Activated naive CD4-positive, alpha-beta T cell treated with anti-CD3 and anti-CD28 coated beads for 36 hours (primary cell): ENCODE data around the gene DCANP1. TPM values are rescaled to one million over a fixed set of nuclear protein-coding genes. Genes with fewer than 3 reads are reported as not detected.

Experiments used
- CTCF ChIA-PET: fragments of 350-600 bp; sonication (Branson Sonifier 250); formaldehyde crosslinking; loops from one replicate; lab custom pipeline; 2021; ENCODE audit warnings: antibody characterized with exemption; lab: Charles Lee
- DNase-seq: peaks from one replicate; pipeline ENCODE4 v3.0.0-alpha.2; 2020
- H3K27ac Mint-ChIP-seq: one replicate; pipeline ENCODE4 v1.8.0; 2021; ENCODE audit warnings: mild to moderate bottlenecking, mixed read lengths
- H3K27me3 Mint-ChIP-seq: one replicate; pipeline ENCODE4 v1.8.0; 2021; ENCODE audit warnings: low read depth, mixed read lengths
- H3K36me3 Mint-ChIP-seq: one replicate; pipeline ENCODE4 v1.8.0; 2021; ENCODE audit warnings: low read depth, mixed read lengths
- H3K4me1 Mint-ChIP-seq: one replicate; pipeline ENCODE4 v1.8.0; 2021; ENCODE audit warnings: low read depth, mixed read lengths
- H3K4me3 Mint-ChIP-seq: one replicate; pipeline ENCODE4 v1.8.0; 2021; ENCODE audit warnings: mild to moderate bottlenecking, moderate library complexity, mixed read lengths
- H3K9me3 Mint-ChIP-seq: one replicate; pipeline ENCODE4 v1.8.0; 2021; ENCODE audit warnings: mixed read lengths
- intact Hi-C: fragments of 100-400 bp; cut with micrococcal nuclease; formaldehyde crosslinking; loops from one replicate; pipeline ENCODE4 v1.15.1; 2023
- total RNA-seq, 2 experiments: library from RNA; stranded (reverse); gene quantifications; one replicate each; pipeline ENCODE4 v1.2.3, GENCODE V29; 2021

DCANP1 gene
- total RNA-seq, 2 experiments from 2014 or later, result not detected

DNA sequence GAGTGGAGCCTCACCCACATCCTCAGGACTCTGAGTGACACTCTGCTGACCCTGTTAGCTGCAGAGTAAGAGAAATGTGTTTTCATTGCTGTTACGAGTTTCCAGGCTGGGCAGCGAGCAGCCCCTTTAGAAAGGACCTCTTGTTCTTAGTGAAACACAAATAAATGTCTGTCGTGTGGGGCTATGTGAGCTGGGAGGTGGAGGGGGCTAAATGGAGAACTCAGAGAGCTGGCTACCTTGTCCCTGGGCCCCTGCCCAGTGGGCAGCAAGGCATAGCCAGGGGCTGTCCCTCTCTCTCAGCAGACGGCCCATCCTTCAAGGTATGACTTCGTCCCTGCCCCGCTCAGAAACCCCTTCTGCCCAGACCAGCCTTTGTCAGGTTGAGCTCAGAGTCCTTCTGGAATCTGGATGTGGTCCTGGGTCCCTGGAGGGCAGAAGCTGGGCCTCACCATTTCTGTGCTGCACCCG lies 10.2 kb downstream of the DCANP1 start:
- CTCF ChIA-PET, result interaction anchor here (1.1 kb wide), 1 partner anchor 12 kb away, joined by 3 read pairs; no protein-coding TSS in a partner anchor
- intact Hi-C loops, result no loop called here
- Mint-ChIP-seq H3K4me1 (no peaks in the 10 kb centered on the region), H3K27ac (no peak overlapping the region), H3K9me3 (no peaks in the 10 kb centered on the region), H3K4me3 (no peak overlapping the region), H3K36me3 (no peaks in the 10 kb centered on the region), H3K27me3 (no peaks in the 10 kb centered on the region)
- no peak for DNase-seq

DNA sequence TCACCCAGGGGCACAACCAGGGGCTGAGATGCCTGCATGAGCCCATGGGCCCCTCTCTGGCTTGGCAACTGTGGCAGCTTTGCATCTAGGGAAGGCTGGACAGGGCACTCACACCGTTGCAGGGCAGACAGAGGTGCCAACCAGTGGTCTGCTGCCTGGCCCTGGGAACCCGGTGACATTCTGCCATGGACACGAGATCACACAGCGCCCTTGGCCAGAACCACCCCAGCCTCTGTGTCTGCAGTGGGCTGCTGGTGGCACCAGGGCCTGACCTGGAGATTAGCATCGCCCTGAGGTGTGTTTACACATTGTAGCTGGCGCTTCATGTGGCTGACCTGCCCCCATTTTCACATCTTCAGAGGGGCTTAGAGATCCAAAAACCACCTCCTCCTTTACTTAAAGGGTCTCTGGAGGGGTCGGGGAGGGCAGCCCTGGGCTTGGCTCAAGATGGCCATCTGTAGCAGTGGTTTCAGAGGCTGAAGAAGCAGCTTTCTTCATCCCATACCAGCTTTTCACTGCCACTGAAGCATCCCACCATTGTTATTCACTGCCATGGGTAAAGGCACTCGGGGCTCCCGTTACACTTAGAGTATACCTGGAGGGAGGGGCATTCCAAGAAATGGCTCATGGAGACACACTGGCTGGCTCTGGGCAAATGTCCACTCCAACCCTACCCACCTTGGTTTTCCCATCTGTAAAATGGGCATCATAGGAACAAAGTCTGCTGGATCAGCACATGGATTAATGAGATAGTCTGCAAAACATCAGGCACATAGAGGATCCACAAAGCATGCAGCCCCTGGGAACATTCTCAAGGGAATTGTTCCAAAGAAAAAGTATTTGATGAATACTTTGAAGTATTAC lies 11.4 kb downstream of the DCANP1 start:
- DNase-seq, result no peak
- H3K27ac Mint-ChIP-seq, result no peak overlapping the region
- no peaks in the 10 kb centered on the region for H3K9me3 Mint-ChIP-seq
- CTCF ChIA-PET, result interaction anchor here (1.1 kb wide), 1 partner anchor 11 kb away, joined by 3 read pairs; no protein-coding TSS in a partner anchor
- intact Hi-C loops, result no loop called here
- no peaks in the 10 kb centered on the region for H3K27me3 Mint-ChIP-seq
- no peak overlapping the region for H3K4me3 Mint-ChIP-seq
- H3K36me3 Mint-ChIP-seq, result no peaks in the 10 kb centered on the region
- no peaks in the 10 kb centered on the region for H3K4me1 Mint-ChIP-seq

DNA sequence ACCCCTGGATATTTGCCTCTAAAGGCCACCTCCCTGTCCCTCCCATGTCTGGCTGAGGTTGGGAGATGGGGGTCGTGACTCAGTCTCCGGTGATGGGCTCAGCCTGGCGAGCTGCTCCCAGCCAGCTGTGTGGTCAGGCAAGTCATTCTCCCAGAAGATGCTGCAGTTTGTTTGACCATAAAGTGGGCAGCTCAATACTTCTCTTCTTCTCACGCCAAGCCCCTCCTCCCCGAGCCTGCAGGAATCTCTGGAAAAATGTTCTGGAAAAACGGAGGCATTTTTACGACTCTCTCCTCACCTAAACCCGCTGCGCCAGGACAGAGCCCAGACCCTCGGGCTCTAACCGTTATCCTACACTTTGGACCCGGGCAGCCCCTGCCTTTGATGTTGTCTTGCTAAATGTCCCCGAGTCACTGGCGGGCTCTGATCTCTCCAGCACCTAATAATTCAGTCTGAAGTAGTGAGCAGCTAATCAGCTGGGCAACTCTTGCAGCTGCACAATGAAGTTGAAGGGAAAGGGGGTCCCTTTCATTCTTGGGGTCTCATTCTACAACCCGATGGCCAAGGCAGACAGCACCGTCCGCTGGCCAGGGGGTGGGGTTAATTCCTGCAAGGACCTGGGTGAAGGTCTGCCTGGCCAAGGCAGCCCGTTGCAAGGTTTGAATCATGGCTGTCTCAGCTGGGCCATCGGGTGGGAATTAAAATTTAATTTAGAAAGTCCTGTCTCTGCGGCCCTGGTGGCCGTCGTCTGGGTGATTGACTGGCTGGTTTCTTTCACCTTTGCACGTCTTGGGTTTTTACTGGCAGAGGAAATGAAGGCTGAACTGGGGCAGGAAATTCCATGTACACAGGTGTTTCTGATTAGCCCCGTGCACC lies 12.3 kb downstream of the DCANP1 start:
- Mint-ChIP-seq H3K27ac (no peak overlapping the region), H3K4me1 (no peaks in the 10 kb centered on the region), H3K36me3 (no peaks in the 10 kb centered on the region), H3K27me3 (no peaks in the 10 kb centered on the region), H3K4me3 (no peak overlapping the region), H3K9me3 (no peaks in the 10 kb centered on the region)
- DNase-seq, result no peak
- CTCF ChIA-PET, result interaction anchor here (0.9 to 1.0 kb wide), 2 partner anchors 20 to 31 kb away, joined by 3 read pairs; no protein-coding TSS in a partner anchor
- intact Hi-C loops, result no loop called here

DNA sequence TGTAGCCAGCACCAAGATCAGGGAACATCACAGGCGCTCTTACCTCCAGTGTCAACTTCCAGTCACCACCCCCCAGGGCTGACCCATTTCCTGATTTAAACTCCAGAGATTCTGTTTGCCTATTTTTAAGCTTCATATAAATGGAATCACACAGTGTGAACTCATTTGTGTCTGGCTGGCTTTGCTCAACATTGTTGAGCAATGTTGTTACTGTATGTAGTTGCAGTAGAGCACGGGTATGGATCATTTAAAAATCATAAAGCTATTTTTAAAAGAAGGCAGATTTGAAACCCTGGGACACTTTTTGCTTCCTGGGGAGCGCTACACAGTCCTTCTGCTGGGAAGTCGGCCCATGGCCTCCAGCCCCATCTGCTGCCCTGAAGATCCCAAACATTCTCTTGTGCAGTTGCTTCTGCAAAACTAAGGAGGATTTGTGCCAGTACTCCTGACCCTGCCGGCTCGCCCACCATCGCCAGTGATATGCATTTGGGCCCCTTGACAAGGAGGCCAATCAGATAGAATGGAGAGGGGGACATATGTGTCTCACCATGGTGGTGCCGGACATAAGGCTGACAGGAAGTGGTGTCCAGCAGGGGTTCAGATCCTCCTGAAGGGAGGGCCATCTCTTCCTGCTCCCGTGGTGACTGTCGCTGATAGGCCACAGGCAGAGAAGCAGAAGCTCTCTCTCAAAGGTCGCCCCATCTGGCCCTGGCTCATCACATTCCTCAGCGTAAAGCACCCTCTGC lies 13.3 kb downstream of the DCANP1 start:
- peaks cover 2% of the 10 kb centered on the region for H3K9me3 Mint-ChIP-seq
- intact Hi-C loops, result no loop called here
- CTCF ChIA-PET, result interaction anchor here (0.6 to 1.0 kb wide), 3 partner anchors 21 to 401 kb away, joined by 3 to 5 read pairs (median 3); no protein-coding TSS in a partner anchor
- DNase-seq, result no peak
- no peaks in the 10 kb centered on the region for H3K27me3 Mint-ChIP-seq
- H3K4me1 Mint-ChIP-seq, result no peaks in the 10 kb centered on the region
- no peaks in the 10 kb centered on the region for H3K36me3 Mint-ChIP-seq
- no peak overlapping the region for H3K27ac Mint-ChIP-seq
- no peak overlapping the region for H3K4me3 Mint-ChIP-seq

DNA sequence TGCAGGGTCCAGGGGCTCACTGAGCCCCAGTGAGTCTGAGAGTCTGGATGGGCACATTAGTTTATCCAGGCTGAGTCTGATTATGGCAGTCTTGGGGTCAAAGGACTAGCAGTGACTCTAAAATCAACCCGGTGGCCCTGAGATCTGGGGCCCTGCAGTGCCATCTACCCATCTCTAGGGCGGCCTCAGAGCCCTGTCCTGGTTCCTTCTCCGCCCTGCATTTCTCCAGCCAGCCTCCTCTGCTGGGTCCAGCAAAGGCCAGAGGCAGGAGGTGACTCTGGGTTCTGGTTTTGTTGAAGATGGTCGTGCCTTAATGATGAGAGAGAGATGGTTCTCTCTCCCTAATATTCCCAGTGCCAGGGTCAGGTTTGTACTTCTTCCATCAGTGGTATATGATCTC lies 15.0 kb downstream of the DCANP1 start:
- CTCF ChIA-PET, result no interaction called here

DNA sequence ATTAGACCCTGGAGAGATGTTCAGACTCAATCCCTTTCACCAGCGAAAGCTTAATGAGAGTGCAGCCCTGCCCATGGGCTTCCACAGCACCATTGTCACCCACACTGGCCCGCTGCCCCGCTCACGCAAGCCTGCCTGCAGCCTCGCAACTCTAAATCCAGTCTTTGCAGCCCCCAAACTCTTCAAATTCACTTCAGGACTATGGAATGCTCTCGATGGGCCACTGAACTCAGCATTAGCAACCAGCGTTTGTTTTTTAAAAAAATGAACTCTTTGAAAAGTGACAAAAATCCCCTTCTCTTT lies 17.1 kb downstream of the DCANP1 start:
- no peaks in the 10 kb centered on the region for H3K27me3 Mint-ChIP-seq
- no peak for DNase-seq
- CTCF ChIA-PET, result no interaction called here

More for the DNA sequence above, 15.0 kb downstream of the DCANP1 start:
- intact Hi-C loops, result no loop called here
- no peak overlapping the region for H3K4me3 Mint-ChIP-seq
- H3K36me3 Mint-ChIP-seq, result no peaks in the 10 kb centered on the region
- no peaks in the 10 kb centered on the region for H3K27me3 Mint-ChIP-seq
- H3K9me3 Mint-ChIP-seq, result peaks cover 6% of the 10 kb centered on the region
- H3K4me1 Mint-ChIP-seq, result no peaks in the 10 kb centered on the region
- DNase-seq, result no peak
- no peak overlapping the region for H3K27ac Mint-ChIP-seq

DNA sequence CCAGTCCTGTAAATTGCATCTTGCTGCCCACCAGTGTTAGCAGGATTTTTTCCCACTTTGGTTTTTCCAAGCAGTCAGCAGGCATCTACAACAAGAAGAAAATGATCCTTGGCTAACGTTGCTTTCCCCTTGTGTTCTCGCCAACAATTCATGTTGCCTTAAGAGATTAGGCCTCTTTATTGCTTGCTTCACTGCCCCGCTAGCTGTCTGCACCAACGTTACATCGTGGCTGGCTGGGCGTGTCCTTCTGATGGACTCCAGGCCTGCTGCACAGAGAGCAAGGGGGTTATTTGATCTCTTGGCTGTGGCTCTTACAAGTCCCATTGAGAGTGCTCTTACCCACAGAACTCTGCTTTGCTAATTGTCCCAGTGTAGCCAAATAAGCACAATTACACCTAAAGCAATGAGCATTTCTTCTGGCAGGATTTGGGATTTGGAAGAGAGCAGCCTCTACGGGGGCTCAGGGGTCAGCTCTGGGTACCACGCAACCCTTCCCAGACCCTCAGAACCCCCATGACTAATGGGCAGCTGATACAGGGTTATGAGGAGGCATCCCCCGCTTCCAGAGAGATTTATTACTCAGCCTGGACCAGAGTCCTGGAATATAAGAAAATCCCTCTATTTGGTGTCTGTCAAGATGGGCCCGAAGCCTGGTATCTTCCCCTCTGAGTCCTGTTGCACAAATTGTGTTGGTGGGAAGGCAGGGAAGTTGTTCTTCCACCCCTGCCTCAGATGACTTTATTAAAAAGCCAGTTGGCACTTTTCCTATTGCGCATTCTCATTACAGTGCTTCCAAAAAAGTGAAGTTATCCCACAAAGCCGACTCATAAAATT lies 17.6 kb downstream of the DCANP1 start:
- no peak for DNase-seq

More for the DNA sequence above, 17.1 kb downstream of the DCANP1 start:
- Mint-ChIP-seq H3K9me3 (peaks cover 6% of the 10 kb centered on the region), H3K4me1 (peaks cover 3% of the 10 kb centered on the region), H3K36me3 (no peaks in the 10 kb centered on the region), H3K4me3 (no peak overlapping the region), H3K27ac (no peak overlapping the region)
- intact Hi-C loops, result no loop called here

DNA sequence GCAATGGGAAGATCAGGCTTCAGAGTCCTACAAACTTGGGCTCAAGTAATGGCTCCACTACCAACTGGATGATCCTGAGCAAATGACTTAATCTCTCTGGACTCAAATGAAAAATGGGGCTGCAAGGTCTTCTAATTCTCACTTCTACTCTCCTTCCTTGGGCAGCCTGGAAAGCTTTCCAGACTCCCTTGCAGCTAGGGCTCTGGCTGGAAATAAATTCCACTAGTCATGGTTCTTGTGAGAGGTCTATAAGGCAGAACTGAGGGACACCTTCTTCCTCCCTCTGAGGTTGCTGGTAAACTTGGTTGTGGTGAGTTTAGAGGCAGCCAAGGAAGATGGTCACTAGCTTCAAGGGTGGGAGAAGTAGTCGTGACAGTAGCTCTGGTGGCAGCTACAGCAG lies 18.6 kb downstream of the DCANP1 start:
- CTCF ChIA-PET, result interaction anchor here (0.6 kb wide), 1 partner anchor 520 kb away, joined by 4 read pairs; no protein-coding TSS in a partner anchor
- Mint-ChIP-seq H3K9me3 (peaks cover 6% of the 10 kb centered on the region), H3K4me3 (no peak overlapping the region)

More for the DNA sequence above, 17.6 kb downstream of the DCANP1 start:
- Mint-ChIP-seq H3K9me3 (peaks cover 6% of the 10 kb centered on the region), H3K4me3 (no peak overlapping the region), H3K27me3 (no peaks in the 10 kb centered on the region), H3K4me1 (peaks cover 3% of the 10 kb centered on the region), H3K27ac (no peak overlapping the region), H3K36me3 (no peaks in the 10 kb centered on the region)
- CTCF ChIA-PET, result interaction anchor here (0.6 kb wide), 1 partner anchor 225 kb away, joined by 3 read pairs; no protein-coding TSS in a partner anchor
- intact Hi-C loops, result no loop called here

DNA sequence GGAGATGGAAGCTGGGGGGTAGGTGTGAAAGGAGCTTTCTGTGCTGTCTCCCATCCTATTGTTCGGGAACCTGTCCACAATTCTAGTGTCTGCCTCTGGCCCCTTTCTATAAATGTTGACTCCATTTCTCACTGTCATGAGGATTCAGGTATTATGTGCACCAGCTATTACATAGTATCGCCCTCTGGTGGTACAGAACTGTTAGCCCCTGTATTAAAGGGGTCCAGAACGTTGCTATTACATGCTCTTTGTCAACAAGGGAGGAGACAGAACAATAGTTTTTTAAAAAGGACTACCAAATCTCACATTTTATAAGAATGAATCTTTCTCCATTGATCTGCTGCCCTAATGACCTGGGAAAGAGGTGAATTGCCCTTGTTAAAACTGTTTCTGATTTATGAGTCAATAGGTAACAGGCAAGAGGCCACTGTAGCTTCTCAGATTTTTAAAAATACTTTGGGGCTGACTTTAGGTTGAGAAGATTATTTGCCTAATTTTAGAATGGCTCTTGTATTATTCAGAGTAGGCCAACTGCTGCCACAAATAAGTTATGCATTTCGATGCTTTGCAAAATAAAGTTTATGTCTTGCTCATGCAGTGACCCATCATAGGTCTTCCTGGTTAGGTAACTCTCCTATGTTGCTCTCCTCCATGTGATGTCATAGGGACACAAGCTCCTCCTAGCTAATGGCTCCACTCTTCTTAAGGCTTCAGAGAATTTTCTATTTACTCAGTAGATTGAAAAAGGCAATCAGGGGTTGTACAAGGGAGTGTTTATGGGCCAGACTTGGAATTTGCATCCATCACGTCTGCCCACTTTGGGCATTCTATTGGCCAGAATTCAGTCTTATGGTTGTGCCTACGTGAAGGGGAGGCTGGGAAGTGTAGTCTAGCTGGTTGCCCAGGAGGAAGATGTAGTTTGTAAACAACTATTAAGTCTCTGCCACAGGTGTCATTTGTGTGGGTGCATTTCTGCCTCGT lies 20.8 kb downstream of the DCANP1 start:
- no peaks in the 10 kb centered on the region for H3K27me3 Mint-ChIP-seq
- no peak overlapping the region for H3K27ac Mint-ChIP-seq
- H3K9me3 Mint-ChIP-seq, result peaks cover 6% of the 10 kb centered on the region
- peaks cover 3% of the 10 kb centered on the region for H3K4me1 Mint-ChIP-seq
- CTCF ChIA-PET, result interaction anchor here (0.6 to 2.4 kb wide), 20 partner anchors 13 to 611 kb away, joined by 3 to 10 read pairs (median 4); no protein-coding TSS in a partner anchor
- H3K36me3 Mint-ChIP-seq, result no peaks in the 10 kb centered on the region
- peak; percentile 42 for DNase-seq
- intact Hi-C loops, result loop anchor here (1.0 kb wide), 2 partner anchors 27 to 49 kb away; partner anchors contain the start of gene MACROH2A1
- H3K4me3 Mint-ChIP-seq, result no peak overlapping the region

More for the DNA sequence above, 18.6 kb downstream of the DCANP1 start:
- H3K36me3 Mint-ChIP-seq, result no peaks in the 10 kb centered on the region
- no peak overlapping the region for H3K27ac Mint-ChIP-seq
- DNase-seq, result no peak
- H3K27me3 Mint-ChIP-seq, result no peaks in the 10 kb centered on the region
- peaks cover 3% of the 10 kb centered on the region for H3K4me1 Mint-ChIP-seq
- intact Hi-C loops, result no loop called here

DNA sequence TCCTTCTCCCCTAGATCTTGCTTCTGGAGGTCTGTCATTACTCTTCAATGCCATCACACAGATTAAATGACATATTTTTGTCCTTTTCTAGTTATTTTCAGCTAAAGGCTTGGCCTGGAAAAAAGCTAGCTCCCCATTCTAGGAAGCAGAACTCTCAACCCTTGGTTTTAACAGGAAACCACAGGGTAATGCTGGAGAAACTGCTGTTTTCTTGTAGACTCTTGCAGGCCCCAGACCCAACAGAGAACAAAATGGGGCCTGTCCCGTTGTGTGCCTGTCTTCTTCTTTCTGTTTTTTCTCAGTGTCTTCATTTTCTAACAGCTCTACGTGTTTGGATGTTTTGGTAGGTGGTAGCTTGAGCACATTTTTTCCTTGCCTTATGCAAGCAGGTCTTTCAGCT lies 21.5 kb downstream of the DCANP1 start:
- no peak for DNase-seq
- Mint-ChIP-seq H3K9me3 (peaks cover 6% of the 10 kb centered on the region), H3K4me1 (peaks cover 3% of the 10 kb centered on the region), H3K27me3 (no peaks in the 10 kb centered on the region), H3K36me3 (no peaks in the 10 kb centered on the region), H3K27ac (no peak overlapping the region), H3K4me3 (no peak overlapping the region)
- CTCF ChIA-PET, result interaction anchor here (0.6 to 2.4 kb wide), 22 partner anchors 11 to 479 kb away, joined by 3 to 10 read pairs (median 3); no protein-coding TSS in a partner anchor
- intact Hi-C loops, result loop anchor here (1.0 kb wide), 2 partner anchors 26 to 48 kb away; partner anchors contain the start of gene MACROH2A1
